SK-N-DZ (cell line): Measurements from ENCODE around the gene CNOT6.
"Not testable (repeated sequence)": the region's sequence is repeated elsewhere in the genome, so short reads cannot be mapped to it uniquely, and the experiment has no call there.

Source experiments
- DNase-seq: peaks from one replicate; pipeline ENCODE4 v3.0.0-alpha.2; 2015; ENCODE audit warnings: low spot score

Gene CNOT6

GRCh38 chr5:180470966-180471582, 23.1 kb upstream of the CNOT6 start:
- peak; percentile 69 for DNase-seq

GRCh38 chr5:180471866-180472265, 22.3 kb upstream of the CNOT6 start:
- DNase-seq = no peak

- no peak for DNase-seq
Observed at GRCh38 chr5:180472269-180472668, 21.9 kb upstream of the CNOT6 start.

GRCh38 chr5:180473386-180473785, 20.8 kb upstream of the CNOT6 start:
- not testable (repeated sequence) for DNase-seq

- no peak for DNase-seq
Observed at GRCh38 chr5:180474569-180474968, 19.6 kb upstream of the CNOT6 start.

- not testable (repeated sequence) for DNase-seq
Observed at GRCh38 chr5:180475969-180476524, 18.1 kb upstream of the CNOT6 start.

GRCh38 chr5:180484813-180485212, 9.4 kb upstream of the CNOT6 start:
- no peak for DNase-seq

- no peak for DNase-seq
Observed at GRCh38 chr5:180486636-180487149, 7.5 kb upstream of the CNOT6 start.

GRCh38 chr5:180487556-180487955, 6.6 kb upstream of the CNOT6 start:
- DNase-seq = no peak

GRCh38 chr5:180491496-180491895, 2.7 kb upstream of the CNOT6 start:
- DNase-seq = no peak

GRCh38 chr5:180492226-180492903, 1.8 kb upstream of the CNOT6 start:
- no peak for DNase-seq

GRCh38 chr5:180494510-180495181, 467 bp downstream of the CNOT6 start:
- peak; percentile 21 for DNase-seq

- no peak for DNase-seq
Observed at GRCh38 chr5:180495292-180495691, 1.1 kb downstream of the CNOT6 start.

GRCh38 chr5:180495991-180496741, 2.0 kb downstream of the CNOT6 start:
- DNase-seq = no peak

- not testable (repeated sequence) for DNase-seq
Observed at GRCh38 chr5:180496806-180497205, 2.6 kb downstream of the CNOT6 start.

GRCh38 chr5:180497865-180498264, 3.7 kb downstream of the CNOT6 start:
- DNase-seq = not testable (repeated sequence)

- DNase-seq = no peak
Observed at GRCh38 chr5:180498378-180498777, 4.2 kb downstream of the CNOT6 start.

- DNase-seq = no peak
Observed at GRCh38 chr5:180499684-180500083, 5.5 kb downstream of the CNOT6 start.

GRCh38 chr5:180500300-180500699, 6.1 kb downstream of the CNOT6 start:
- not testable (repeated sequence) for DNase-seq

GRCh38 chr5:180507661-180508060, 13.5 kb downstream of the CNOT6 start:
- DNase-seq = no peak

- DNase-seq = no peak
Observed at GRCh38 chr5:180515294-180515693, 21.1 kb downstream of the CNOT6 start.

GRCh38 chr5:180515974-180516373, 21.8 kb downstream of the CNOT6 start:
- DNase-seq = not testable (repeated sequence)
